Cardiac muscle cell (in vitro differentiated cells and primary cell): ENCODE measurements around the gene CXCL9. TPM values are rescaled to one million over a fixed set of nuclear protein-coding genes. Genes with fewer than 3 reads are reported as not detected.
"Not testable (repeated sequence)": the region's sequence is repeated elsewhere in the genome, so short reads cannot be mapped to it uniquely, and the experiment has no call there.

Source experiments
- DNase-seq, 2 donors: peaks; one replicate each; pipeline versions ENCODE4 v3.0.0 to v3.0.0-alpha.2; 2010 to 2017; ENCODE audit warnings: low read depth in 1 of 2, low spot score in 1 of 2
- H3K27ac ChIP-seq: fragments of 200-600 bp; sonication (generic); 2 replicates; pipeline ENCODE4 v1.5.1; 2016
- H3K27me3 ChIP-seq: fragments of 200-600 bp; sonication (generic); 2 replicates; pipeline ENCODE4 v1.6.0; 2016; ENCODE audit warnings: control low read depth
- H3K36me3 ChIP-seq: fragments of 200-600 bp; sonication (generic); 2 replicates; pipeline ENCODE4 v1.5.1; 2016; ENCODE audit warnings: control low read depth
- H3K4me1 ChIP-seq: fragments of 200-600 bp; sonication (generic); 2 replicates; pipeline ENCODE4 v1.8.1; 2017; ENCODE audit warnings: low read depth, mild to moderate bottlenecking, mixed run types
- H3K4me3 ChIP-seq: fragments of 200-600 bp; sonication (generic); 2 replicates; pipeline ENCODE4 v1.5.1; 2016; ENCODE audit warnings: mild to moderate bottlenecking
- H3K9me3 ChIP-seq: fragments of 200-600 bp; sonication (generic); 2 replicates; pipeline ENCODE4 v1.5.1; 2017; ENCODE audit warnings: low read depth, mild to moderate bottlenecking, control low read depth
- polyA plus RNA-seq: library from polyadenylated mRNA; unstranded; fragments of >200 nt; fragmentation: Nextera tagmentation; extraction: Ambion mirVana; gene quantifications from 2 replicates; pipeline ENCODE4 v1.2.1, GENCODE V29; 2016
- total RNA-seq: library from RNA; depleted of rRNA; stranded (reverse); fragments of >200 nt; gene quantifications from 2 replicates; pipeline ENCODE4 v1.2.3, GENCODE V29; 2016
- TF ChIP-seq, protein P1 (sequence below): IDR thresholded peaks from 2 replicates; pipeline ENCODE4 v1.5.1; 2012; ENCODE audit warnings: low read depth, mild to moderate bottlenecking, low read length

CXCL9 gene
- total and polyA plus RNA-seq, 2 experiments from 2014 or later = not detected

DNA sequence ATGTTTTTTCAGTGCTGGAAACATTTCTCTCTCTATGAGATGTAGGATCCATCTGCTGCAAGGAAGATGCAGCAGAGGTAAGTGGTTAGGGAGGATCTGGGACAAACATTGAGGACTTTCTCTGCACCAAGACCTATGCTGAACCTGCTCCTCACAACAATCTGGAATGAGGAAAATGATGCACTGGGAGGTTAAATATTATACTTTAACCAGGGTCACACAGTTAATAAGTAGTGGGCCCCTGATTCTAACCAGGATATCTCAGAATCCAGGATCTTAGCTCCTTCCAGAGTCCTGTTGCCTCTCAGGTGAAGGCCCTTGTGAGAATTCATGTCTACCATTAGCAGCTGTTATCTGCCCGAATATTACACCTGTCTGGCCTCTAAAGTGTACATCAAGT, 7.0 kb downstream of the CXCL9 start:
- no peak overlapping the region for H3K27ac ChIP-seq
- no peak overlapping the region for H3K4me3 ChIP-seq
- H3K9me3 ChIP-seq = no peaks in the 10 kb centered on the region
- H3K27me3 ChIP-seq = peaks cover 4% of the 10 kb centered on the region
- TF ChIP-seq, protein P1, sequence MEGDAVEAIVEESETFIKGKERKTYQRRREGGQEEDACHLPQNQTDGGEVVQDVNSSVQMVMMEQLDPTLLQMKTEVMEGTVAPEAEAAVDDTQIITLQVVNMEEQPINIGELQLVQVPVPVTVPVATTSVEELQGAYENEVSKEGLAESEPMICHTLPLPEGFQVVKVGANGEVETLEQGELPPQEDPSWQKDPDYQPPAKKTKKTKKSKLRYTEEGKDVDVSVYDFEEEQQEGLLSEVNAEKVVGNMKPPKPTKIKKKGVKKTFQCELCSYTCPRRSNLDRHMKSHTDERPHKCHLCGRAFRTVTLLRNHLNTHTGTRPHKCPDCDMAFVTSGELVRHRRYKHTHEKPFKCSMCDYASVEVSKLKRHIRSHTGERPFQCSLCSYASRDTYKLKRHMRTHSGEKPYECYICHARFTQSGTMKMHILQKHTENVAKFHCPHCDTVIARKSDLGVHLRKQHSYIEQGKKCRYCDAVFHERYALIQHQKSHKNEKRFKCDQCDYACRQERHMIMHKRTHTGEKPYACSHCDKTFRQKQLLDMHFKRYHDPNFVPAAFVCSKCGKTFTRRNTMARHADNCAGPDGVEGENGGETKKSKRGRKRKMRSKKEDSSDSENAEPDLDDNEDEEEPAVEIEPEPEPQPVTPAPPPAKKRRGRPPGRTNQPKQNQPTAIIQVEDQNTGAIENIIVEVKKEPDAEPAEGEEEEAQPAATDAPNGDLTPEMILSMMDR = no peak
- no peak for DNase-seq
- no peaks in the 10 kb centered on the region for H3K4me1 ChIP-seq
- no peaks in the 10 kb centered on the region for H3K36me3 ChIP-seq

DNA sequence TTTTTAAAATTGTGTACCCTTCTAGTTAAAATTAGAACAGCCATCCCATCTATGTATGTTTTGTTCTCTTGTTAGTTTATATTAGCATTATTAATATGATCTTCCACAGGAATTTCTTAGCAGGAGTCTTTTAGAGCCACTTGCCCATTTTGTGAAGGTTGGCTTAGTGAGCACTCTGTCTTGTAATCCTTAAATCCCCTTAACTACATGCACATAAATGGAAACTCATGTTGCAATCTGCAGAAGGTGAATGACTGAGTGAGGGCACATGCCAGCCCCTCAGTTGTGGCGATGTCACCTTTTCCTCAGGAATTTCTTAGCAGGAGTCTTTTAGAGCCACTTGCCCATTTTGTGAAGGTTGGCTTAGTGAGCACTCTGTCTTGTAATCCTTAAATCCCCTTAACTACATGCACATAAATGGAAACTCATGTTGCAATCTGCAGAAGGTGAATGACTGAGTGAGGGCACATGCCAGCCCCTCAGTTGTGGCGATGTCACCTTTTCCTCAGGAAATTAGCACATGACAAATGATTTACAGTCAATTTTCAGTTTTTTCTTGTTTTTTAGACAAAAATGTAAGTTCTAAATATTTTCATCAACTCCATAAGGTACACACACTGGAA, 8.7 kb downstream of the CXCL9 start:
- H3K4me1 ChIP-seq, DNase-seq, H3K4me3 ChIP-seq, H3K36me3 ChIP-seq, H3K9me3 ChIP-seq, H3K27ac ChIP-seq: not testable (repeated sequence)
- H3K27me3 ChIP-seq = peaks cover 14% of the 10 kb centered on the region

DNA sequence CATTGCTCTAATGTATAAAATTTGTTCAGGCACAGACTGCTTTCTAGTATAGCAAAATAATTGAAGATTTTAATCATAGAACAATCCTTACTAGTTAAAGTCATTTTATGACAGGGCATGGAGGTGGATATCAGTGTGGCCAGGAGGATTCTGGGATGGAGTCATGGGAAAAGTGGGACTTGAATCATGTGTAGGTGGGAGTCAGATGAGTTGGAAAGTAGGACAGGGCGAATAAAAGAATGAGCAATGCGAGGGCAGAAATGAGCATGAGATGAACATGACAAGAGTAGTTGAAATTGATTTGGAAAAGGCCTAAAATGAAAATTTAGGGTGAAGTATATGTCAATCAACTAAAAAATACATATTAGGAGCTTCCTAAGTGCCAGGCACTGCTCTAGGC, 9.4 kb downstream of the CXCL9 start:
- no peak for DNase-seq
- H3K4me1 ChIP-seq = no peaks in the 10 kb centered on the region
- H3K9me3 ChIP-seq = no peaks in the 10 kb centered on the region
- H3K27ac ChIP-seq = no peak overlapping the region
- H3K4me3 ChIP-seq = no peak overlapping the region
- TF ChIP-seq, protein P1 = no peak
- no peaks in the 10 kb centered on the region for H3K36me3 ChIP-seq
- peaks cover 14% of the 10 kb centered on the region for H3K27me3 ChIP-seq

DNA sequence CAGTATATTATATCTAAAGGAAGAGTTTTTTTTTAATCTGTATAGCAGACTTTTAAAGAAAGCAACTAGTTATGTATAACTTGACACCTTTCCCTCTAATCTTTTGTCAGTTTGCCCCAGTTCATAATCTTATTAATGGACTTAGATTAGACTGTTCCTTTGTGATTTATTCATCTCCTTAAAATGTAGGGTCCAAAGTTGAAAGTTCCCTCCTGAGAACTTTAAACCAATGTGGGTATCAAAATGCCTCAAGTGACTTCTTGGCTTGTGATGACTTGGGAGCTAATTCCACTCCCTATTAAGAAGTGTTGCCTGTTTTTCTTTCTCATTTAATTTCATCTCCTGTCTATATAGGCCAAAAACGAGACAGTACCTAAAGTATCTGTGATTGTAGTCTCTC, 10.2 kb downstream of the CXCL9 start:
- Histone ChIP-seq H3K4me1 (no peaks in the 10 kb centered on the region), H3K4me3 (no peak overlapping the region), H3K27ac (no peak overlapping the region), H3K36me3 (no peaks in the 10 kb centered on the region), H3K27me3 (peaks cover 18% of the 10 kb centered on the region), H3K9me3 (no peaks in the 10 kb centered on the region)
- DNase-seq = no peak
- TF ChIP-seq, protein P1 = no peak

DNA sequence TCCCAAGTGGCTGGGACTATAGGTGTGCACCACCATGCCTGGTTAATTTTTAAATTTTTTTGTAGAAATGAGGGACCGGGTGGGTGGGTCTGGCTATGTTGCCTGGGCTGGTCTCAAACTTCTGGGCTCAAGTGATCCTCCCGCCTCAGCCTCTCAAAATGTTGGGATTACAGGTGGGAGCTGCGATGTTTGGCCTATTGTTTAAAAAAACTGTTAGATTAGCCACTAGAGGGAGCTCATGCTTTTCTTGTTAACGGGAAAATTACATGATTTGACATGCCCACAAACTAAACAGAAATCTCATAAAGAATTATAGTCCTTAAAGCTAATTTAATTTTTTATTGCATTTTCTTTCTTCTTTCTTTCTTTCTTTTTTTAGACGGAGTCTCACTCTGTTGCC, 11.6 kb downstream of the CXCL9 start:
- H3K4me1 ChIP-seq = no peaks in the 10 kb centered on the region
- no peaks in the 10 kb centered on the region for H3K36me3 ChIP-seq
- H3K9me3 ChIP-seq = no peaks in the 10 kb centered on the region
- TF ChIP-seq, protein P1 = peak; percentile 49
- no peak overlapping the region for H3K4me3 ChIP-seq
- no peak overlapping the region for H3K27ac ChIP-seq
- DNase-seq = peak; percentile 68 to 71
- peaks cover 21% of the 10 kb centered on the region for H3K27me3 ChIP-seq

DNA sequence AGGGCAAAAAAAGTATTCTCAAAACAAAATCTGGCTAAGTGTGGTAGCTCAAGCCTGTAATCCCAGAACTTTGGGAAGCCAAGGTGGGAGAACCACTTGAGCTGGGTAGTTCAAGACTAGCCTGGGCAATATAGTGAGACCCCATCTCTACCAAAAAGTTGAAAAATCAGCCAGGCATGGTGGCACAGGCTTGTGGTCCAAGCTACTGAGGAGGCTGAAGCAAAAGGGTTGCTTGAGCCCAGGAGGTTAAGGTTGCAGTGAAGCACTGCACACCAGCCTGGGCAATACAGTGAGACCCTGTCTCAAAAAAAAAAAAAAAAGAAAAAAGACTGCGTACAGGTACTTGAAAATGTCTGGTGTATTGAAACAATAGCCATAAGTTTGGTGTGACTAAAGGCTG, 14.8 kb downstream of the CXCL9 start:
- TF ChIP-seq, protein P1 = no peak
- no peak for DNase-seq
- Histone ChIP-seq H3K36me3 (no peaks in the 10 kb centered on the region), H3K27ac (no peak overlapping the region), H3K4me1 (peaks cover 11% of the 10 kb centered on the region), H3K9me3 (no peaks in the 10 kb centered on the region), H3K27me3 (peaks cover 21% of the 10 kb centered on the region), H3K4me3 (no peak overlapping the region)
